ENCODE data around the gene ATP11A.

GRCh38 chr13:112824429-112824828 is 134.6 kb downstream of the ATP11A start:
- TF ChIP-seq GATA2 (IDR thresholded peaks at IDR 0.05; ENCODE audit: low read depth, low read length), result no peak
- TF ChIP-seq GATA3 (IDR thresholded peaks at IDR 0.05; ENCODE audit: low read depth, low read length), result no peak
